IPS-NIHi7 (cell line): ENCODE data around the gene SMIM44.
"Not testable (repeated sequence)": the region's sequence is repeated elsewhere in the genome, so short reads cannot be mapped to it uniquely, and the experiment has no call there.

Source experiments
- DNase-seq: peaks from one replicate; pipeline ENCODE4 v3.0.0; 2012; ENCODE audit warnings: mixed read lengths; ENCODE audit errors: extremely low spot score

SMIM44 gene

DNA sequence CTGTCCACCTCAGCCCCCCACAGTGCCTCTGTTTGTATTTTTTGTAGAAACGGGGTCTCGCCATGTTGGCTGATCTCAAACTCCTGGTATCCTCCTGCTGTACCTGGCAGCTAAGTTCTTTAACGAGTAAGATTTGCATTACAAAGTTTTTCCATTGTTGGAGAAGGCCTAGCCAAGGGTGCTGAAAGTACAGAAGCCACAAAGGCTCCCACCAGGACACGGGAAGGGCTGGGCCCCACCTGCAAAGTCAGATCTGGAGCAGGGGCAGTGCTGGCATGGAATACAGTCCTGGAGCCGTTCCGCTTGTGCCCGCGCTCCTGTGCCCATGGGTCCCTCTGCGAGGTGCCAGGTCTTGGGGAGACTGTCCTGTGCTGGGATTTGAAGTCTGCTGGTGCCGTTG lies 35.0 kb upstream of the SMIM44 start:
- DNase-seq: peak; percentile 67

DNA sequence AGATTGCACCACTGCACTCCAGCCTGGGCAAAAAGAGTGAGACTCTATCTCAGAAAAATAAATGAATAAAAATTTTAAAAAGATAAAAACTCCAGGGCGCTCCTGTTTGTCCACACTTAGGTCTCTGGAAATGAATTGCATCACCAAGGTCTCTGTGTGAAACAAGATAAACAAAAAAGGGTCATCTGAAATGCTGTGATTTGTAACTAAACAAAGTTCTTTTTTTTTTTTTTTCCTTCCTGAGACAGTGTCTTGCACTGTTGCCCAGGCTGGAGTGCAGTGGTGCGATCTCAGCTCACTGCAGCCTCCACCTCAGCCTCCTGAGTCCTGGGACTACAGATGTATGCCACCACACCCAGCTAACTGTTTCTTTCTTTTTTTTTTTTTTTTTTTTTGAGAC lies 34.4 kb upstream of the SMIM44 start:
- DNase-seq: no peak

DNA sequence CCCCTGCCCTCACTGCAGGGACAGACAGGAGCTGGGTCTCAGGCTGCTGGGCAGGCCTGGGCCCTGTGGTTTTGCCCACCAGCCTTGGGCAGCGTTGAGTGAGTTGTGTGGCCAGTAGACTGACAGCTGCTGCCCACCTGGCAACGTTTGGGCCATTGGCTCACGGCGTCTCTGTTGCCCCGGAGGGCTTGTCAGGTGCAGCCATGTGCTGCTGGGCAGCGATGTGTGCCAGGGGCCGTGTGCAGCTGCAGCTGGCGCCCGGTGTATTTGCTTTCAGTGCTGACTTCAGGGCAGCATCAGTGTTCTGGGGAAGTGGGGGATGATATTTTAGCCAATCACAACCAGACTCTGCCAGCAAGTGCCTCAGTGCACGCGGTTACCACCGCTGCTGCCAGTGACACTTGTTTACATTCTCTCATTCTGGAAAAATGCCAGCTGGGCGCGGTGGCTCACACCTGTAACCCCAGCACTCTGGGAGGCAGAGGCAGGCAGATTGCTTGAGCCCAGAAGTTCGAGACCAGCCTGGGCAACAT lies 33.5 kb upstream of the SMIM44 start:
- no peak for DNase-seq

DNA sequence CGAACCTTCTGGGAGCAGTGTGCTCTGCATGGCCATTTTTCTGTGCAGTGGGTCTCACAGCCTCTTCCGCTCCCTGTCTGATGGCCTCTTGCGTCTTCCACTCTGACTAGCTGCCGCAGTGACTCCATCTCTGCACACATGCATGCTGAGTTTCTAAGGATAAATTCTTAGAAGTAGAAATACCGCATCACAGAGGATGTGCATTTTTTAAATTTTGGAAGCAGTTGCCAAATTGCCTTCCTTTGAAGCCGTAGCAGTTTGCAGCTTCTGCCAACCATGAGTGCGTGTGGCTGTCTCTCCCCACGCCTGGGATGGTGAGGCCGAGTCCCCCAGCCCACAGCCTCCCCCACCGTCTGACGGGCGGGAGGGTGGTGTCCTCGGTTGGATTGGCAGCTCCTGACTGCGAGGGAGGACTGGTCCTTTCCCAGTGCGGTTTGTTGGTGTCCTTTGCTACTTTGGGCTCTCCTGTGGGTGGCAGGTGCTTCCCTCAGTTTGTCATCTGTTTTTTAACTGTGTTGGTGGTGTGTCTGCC lies 32.7 kb upstream of the SMIM44 start:
- no peak for DNase-seq

DNA sequence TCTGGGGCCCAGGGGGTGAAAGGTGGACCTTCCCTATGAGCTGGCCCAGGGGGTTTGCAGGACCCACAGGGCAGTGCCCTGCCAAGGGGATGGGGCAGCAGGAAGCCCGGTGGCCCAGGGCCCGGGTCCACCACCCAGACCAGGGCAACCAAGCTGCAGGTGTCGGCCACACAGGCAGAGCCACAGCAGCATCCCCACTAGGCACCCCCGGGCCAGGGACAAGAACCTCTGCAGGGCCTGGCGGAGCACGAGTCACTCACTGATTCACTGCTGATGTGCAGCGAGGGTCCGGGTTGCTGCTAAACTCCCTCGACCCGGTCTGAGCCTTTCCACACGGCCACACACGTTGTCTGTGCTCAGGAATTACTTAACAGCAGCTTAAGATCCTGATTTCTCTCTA lies 31.7 kb upstream of the SMIM44 start:
- DNase-seq: no peak

DNA sequence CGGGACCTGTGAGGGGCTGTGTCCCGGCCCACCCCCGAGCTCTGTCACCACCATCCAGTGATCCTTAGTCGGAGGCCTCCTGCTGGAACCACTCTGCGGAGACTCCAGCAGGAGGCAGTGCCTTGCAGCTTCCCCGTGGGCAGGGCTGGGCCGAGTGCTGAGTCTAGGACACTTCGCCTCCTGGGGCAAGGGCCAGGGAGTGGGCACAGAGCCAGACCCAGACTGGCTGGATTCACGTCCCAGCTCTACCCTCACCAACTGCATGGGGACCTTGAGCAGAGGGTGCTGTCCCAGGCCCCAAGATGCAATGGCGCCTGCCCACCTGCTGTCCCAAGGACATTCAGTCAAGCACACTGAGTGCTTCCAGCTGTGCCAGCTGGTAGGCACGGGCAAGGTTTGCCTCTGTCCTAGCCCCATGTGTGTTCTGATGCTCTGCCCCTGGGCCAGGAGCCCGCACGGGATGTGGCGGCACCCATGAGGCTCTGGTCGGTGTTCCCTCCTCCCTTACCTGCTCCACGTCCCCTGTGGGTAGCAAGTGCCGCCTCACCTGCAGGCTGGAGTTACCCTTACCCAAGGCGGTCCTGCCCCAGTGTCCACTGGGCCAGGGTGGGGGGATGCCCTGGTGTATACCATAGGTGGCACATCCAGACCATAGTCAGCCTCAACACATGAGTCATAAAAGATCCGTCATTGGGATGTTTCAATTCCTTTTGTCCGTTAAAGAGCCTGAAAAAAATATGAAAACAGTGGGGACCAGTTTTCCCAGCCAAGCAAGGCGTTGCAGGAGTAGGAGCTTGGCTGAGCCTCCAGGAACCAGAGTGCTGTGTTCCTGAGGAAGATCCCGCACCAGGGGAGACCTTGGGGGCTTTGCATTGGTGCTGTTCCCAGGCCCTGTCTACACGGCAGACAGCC lies 30.2 kb upstream of the SMIM44 start:
- no peak for DNase-seq

DNA sequence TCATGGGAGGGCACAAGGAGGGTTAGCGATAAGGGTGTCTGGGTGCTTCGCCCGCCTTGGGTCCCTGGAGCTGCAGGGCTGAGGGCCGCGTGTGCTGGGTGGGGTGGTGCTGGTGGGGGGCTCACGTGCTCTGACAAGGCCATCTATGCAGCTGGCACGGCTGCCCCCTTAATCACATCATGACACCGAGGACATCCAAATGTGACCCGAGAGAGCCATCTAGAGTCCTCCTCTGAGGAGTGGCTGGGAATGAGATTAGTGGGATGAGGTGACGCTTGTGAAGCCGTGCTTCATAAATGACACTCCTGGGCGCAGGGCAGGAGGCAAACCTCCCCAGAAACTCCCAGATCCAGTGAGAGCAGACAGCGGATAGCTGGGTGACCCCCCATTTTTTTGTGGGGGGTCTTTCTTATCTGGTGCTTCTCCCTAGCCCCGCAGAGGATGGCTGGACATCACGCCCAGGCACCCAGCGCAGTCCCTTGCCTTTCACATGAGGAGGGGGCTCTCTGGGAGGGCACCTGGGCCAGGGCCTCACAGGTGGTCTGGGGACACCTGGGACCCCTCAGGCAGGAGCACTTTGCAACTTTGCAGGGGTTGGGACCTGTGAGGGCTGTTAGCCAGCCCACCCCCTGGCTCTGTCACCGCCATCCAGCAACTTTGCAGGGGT lies 29.5 kb upstream of the SMIM44 start:
- DNase-seq: no peak

DNA sequence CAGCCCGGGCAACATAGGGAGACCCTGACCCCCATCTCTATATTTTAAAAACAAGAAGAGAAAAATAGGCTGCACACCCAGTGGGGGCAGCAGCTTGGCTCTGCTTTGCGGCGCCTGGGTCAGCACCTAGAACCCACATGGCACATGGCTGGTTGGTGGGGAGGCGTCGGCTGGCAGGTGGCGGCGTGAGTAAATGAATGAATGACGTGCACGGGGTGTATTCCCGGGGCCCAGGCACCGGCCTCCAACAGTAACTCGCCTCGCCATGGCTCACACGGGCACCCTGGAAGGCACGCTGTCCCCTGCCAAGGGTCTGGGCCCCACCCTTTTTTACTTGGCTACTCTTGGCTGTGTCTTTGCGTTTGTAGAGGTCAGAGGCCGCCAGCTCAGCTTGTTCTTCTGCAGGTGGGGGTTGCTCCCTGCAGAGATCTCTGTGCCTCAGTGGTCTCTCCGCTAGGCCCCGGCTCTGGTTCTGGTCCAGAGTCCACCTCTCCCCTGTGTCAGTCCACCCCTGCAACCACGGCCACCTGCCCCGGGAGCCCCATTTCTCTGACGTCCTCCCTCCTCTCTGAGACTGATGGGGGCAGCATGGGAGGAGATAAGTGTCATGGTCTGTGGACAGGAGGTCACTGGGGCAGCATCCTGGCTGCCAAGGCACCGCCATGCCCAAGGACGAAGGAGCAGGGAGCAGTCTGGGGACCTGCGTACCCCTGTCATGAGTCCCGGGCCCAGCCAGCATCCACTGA lies 28.4 kb upstream of the SMIM44 start:
- DNase-seq: no peak

DNA sequence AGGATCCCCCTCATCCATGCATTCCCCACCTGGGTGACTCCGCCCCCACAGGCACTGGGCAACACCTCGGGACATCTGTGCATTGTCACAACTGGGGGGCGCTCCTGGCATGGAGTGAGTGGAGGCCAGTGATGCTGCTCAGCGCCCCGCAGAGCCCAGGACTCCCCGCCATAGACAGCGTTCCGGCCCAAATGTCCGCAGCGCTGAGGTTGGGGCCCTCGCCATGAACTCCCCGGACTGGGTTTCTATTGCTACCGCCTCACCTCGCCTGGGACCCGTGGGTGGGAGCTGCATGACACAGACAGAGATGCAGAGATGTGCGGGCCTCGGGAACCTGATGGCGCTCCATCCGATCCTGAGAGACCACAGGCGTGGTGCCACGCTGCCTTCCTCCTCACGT lies 27.5 kb upstream of the SMIM44 start:
- DNase-seq: no peak

DNA sequence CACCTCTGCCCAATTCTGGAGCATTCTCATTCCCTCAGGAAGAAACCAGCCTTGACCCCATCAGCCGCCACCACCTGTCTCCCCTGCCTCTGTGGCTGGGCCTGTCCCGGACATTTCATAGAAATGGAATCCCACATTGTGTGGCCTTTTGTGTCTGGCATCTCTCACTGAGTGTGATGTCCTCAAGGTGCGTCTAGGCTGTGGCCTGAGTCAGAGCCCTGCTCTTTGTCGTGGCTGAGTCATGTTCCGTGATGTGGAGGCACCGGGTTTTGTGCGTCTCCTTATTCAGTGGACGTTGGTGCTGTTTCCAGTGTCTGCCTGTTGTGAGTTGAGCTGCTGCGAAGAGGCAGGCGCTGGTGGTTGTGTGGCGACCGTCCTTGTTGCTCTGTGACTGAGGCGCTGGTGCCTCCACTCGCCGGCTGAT lies 26.3 kb upstream of the SMIM44 start:
- DNase-seq: no peak

DNA sequence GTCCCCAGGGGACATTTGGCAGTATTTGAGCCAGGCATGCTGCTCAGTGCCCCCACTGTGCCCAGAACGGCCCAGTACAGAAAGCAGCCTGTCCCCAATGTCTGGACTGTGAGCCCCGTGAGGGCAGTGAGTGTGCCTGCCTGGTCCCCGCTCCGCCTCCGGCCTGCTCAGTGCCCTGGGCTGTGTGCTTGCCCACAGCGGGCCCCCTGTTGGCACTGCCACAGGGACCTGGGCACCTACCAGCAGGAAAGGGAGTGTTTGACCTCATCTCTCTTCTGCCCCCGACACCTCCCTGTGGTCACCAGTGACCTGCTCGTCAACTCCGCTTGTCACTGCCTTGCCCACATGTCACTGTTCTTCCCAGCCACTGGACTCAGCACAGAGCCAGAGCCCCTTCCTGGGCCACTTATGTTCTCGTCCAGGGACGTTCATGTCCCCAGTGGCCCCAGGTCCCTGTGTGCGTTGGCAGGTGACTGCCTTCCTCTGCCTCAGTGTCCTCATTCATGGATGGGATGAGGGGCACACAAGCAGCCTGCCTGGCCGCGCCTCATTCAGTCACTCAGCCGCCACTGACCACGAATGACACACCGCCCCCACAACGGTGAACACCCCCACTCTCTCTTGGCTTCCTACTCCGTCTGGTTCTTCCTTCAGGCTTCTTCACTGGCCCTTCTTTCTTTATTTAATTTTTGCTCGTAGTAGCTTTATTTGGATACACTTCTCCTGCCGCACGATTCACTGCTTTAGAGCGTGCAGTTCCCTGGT lies 25.7 kb upstream of the SMIM44 start:
- DNase-seq: no peak

DNA sequence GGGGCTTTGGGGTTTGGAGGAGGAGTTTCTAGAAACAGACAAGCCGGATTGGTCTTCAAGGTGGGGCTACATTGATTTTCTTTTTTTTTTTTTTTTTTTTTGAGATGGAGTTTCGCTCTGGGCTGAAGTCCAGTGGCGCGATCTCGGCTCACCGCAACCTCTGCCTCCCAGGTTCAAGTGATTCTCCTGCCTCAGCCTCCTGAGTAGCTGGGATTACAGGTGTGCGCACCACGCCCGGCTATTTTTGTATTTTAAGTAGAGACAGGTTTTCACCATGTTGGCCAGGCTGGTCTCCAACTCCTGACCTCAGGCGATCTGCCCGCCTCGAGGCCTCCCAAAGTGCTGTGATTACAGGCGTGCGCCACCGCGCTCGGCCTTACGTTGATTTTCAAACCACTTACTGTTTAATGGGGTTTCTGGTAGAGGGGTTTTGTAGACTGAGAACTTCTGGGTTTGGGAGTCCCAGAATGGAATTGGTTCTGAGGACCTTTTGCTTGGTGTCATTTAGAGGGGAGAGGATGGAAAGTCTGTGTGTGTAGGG lies 24.9 kb upstream of the SMIM44 start:
- DNase-seq: not testable (repeated sequence)

DNA sequence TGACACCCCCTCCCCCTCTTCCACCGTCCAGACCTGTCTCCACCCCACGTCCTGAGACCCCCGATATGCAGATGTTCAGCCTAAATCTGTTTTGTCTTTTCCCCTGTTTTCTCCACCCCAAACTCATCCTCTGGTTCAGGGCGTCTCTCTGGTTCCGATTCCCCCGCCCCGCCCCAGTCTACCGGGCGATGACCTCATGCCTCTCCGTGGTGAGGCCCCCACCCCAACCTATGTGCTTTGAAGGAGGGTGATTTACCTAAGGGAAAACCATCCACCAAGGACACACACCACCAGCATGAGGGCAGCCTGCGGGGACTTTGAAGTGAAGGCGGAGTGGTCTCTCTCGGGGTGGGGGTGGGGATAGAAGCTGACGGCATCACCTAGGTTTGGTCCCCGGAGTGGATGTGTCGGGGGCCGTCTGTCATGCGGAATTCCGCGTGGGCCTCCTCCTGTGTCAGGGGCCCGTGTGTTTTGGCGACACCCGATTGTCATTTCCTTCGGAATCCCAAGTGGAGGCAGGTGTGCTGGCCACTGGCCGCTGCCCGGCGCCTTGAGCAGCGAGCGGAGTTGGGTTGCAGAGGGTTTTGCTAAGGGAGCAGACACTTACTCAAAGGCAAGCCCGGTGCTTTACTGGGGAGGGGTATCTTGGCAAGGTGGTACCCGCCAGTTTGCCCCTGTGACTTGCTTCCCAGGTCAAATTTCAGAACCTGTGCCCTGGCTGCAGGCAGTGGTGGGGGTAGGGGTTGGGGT lies 24.3 kb upstream of the SMIM44 start:
- DNase-seq: peak; percentile 70

DNA sequence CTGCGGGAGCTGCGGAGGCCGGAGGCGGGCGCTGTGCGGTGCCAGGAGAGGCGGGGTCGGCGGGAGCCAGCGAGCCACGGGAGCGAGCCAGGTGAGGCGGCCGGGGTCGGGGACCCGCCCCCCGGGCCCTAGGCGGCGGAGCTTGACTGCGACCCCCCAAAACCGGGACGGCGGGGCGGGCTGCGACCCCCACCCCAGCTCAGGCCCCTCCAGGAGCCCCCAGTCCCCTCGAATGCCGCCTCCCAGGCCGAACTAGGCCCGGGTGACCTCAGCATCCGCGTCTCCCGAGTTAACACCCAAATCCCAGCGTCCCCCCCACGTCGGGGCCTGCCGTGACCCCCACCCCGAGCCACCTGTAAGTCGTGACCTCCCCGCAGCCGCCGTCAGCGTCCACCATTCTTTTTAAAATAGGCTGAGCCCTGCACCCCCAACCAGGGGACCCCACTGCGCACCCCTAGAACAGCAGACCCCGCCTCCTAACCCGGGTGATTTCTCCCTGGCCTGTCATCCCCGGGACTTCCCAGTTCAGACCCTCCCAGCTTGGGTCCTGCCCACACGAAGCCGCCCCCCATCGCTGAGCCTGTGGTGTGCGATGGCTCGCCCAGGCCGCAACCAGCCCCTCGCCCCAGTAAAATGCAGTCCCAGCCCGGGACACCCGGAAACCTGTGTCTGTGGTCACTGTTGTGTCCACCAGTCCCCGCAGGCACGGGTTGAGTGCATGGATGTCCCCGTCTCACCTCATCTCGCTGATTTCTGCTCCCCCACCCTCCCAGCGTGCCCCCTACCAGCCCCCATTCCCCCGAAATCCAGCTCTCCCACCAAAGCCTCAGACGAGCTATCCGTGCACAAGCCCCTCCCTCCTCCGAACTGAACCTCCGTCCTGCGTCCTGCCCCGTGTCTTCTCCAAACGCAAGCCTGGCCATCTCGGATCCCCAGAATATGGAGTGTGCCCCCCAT lies 23.4 kb upstream of the SMIM44 start:
- no peak for DNase-seq

DNA sequence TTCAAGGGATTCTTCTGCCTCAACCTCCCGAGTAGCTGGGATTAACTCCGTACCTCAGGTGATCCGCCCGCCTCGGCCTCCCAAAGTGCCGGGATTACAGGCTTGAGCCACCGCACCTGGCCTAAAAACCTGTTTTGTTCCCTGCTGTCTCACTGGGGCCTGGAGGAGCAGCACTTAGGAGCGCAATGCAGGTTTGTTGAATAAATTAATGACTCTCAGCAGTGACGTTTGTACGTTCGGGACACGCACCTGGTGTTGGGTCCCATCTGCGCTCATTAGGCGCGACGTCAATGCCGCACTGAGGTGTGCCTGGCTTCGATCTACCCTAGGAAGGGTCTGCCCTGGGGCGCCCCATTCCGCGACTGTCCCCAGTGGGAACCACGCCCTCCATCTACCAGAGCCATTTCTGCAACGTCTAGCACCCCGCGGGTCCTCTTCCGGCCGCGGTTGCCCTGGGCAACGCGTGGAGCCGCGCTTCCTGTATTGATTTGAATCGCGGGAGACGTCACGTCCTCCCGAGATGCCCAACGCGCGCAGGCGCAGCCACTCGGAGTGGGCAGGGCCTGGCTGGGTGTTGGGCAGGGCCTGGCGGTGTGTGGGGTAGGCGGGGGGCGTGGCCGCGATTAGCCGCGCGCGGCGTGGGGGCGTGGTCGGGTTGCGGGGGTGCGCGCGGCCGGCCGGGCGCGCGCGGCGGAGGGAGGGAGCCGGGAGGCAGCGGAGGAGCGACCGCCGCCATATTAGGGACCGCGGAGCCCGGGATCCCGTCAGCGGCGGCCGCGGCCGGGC lies 22.6 kb upstream of the SMIM44 start, which contains the start of gene FZR1:
FZR1 (plus strand) TSS at position 714 of the 786 bp plus-strand sequence. CDS start 16,679 bp downstream, outside the sequence.
- DNase-seq: peak; percentile 98

DNA sequence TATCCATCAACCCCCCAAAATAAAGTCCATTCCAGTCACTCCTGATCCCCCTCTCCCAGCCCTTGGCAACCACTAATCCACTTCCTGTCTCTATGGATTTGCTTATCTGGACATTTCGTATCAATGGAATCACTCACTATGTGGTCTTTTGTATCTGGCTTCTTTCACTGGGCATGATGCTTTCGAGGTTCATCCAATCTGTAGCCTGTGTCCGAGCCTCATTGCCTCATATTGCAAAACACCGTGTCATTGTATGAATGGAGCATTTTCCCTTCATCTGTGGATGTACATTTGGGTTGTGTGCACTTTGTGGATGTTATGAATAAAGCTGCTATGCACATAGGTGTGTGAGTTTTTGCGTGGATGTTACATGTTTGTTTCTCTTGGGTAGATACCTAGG lies 21.5 kb upstream of the SMIM44 start:
- DNase-seq: no peak

DNA sequence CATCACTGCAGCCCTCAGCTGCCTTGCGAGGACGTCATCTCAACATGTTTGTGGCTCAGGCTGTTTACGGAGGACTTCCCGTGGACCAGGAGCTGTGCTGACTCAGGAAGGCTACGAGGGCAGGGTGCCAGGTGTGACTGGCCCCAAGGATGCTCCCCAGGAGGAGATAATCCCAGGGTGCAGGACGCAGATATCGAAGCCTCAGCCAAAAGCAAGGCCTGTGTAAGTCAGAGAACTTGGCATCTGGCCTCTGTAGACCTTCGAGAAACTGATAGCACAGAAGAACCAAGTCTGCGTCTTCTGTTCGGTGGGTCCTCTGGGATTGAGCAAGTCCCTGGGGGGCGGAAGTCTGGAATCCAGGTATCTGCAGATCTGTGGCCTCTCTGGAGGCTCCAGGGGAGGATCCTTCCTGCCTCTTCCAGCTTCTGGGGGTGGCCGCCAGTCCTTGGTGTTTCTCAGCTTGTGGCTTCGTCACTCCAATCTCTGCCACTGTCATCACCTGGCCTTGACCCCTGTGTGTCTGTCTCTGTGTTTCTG lies 19.9 kb upstream of the SMIM44 start:
- no peak for DNase-seq

DNA sequence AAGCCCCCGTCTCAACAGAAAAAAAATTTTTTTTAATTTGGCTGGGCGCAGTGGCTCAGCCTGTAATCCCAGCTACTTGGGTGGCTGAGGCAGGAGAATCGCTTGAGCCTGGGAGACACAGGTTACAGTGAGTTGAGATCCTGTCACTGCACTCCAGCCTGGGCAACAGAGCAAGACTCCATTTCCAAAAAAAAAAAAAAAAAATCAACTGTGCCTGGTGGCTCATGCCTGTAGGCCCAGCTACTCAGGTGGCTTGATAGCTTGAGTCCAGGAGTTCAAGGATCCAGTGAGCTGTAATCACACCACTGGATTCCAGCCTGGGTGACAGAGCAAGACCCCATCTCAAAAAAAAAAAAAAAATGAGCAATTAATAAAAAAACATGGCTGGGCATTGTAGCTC lies 18.5 kb upstream of the SMIM44 start:
- no peak for DNase-seq
